ENCODE measurements around the gene GRIN2A.

DNA sequence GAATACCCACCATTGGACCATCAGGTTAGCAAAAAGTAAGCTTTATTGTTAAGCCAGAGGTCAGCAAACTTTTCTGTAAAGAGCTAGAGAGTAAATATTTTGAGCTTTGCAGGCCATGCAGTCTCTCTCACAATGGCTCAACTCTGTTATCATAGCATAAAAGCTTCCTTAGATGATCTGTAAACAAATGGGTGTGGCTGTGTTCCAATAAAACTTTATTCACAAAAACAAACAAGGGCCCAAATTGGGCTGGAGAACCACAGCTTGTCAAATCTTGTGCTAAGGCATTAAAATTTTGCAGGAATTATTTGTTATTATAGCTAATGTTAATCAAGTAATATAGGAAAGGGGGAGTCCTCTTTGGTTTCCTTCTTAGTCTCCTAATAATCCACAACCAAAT is 153.6 kb downstream of the GRIN2A start:
- TF ChIP-seq POLR2A (IDR thresholded peaks at IDR 0.05; ENCODE audit: low read depth, low read length) (no peak), POLR2AphosphoS5 (IDR thresholded peaks at IDR 0.05; ENCODE audit: low read depth, low read length) (no peak), TAF1 (IDR thresholded peaks at IDR 0.05; ENCODE audit: borderline replicate concordance, low read depth, low read length) (no peak)
